SKM-1 treated with dmso at 0.1 percent for 144 hours (cell line): ENCODE results near the gene LSM14B.
"Not testable (repeated sequence)": the region's sequence is repeated elsewhere in the genome, so short reads cannot be mapped to it uniquely, and the experiment has no call there.

Source experiments
- DNase-seq: peaks from one replicate; lab custom pipeline; 2025; ENCODE audit not compliant: unreplicated experiment; lab: John Stamatoyannopoulos, UW

The LSM14B gene

DNA sequence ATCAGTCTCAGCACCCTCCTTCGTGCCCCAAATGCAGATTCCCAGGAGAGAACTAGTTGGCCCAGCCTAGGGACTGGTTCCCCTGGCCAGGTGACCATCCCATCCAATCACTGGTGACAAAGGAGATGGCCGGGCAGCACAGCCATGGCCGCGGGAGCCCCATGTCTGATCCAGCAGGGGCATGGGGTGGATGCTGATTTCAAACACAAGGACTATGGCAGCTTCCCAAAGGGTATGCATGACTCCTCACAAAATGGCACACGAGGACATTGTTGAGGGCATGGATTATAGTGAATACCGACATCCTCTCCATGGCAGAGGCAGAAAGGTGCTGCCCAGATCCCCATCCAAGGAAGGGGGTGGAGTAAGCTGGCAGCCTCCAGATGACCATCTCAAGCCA is 9.9 kb upstream of the LSM14B start:
- DNase-seq: no peak

DNA sequence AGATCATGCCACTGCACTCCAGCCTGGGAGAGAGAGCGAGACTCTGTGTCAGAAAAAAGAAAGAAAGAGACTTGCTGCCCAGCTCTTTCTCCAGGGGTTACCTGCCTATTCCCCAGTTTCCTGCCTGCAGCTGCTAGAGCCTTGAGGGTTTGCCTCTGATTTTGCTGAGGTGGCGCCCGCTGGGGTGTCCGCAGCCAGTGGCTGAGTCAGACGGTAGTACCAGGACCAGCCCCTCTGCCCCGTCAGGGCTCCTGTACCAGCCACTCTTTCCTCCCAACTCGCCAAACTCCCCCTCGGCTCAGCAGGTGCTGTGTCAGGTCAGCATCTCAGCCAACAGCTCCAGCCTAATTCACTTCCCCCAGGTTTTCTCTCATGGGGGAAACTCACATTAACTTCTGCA is 7.4 kb upstream of the LSM14B start:
- no peak for DNase-seq

DNA sequence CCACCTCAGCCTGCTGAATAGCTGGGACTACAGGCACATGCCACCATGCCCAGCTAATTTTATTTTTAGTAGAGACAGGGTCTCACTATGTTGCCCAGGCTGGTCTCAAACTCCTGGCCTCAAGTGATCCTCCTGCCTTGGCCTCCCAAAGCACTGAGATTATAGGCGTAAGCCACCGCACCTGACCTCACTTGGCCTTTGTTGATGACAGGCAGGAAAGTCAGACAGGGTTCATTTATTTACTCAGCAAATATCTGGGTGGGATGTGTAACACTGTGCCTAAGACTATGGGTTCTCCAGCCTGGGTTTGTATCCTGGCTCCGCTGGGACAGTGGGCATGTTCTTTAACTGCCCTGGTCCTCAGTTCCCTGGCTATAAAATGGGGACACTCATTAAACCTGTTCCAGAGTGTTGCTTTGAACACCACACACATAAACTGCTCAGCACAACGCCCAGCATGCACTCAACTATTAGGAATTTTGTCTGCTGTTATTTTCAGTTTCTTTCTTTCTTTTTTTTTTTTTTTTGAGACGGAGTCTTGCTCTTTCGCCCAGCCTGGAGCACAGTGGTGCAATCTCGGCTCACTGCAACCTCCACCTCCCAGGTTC is 6.4 kb upstream of the LSM14B start:
- not testable (repeated sequence) for DNase-seq

DNA sequence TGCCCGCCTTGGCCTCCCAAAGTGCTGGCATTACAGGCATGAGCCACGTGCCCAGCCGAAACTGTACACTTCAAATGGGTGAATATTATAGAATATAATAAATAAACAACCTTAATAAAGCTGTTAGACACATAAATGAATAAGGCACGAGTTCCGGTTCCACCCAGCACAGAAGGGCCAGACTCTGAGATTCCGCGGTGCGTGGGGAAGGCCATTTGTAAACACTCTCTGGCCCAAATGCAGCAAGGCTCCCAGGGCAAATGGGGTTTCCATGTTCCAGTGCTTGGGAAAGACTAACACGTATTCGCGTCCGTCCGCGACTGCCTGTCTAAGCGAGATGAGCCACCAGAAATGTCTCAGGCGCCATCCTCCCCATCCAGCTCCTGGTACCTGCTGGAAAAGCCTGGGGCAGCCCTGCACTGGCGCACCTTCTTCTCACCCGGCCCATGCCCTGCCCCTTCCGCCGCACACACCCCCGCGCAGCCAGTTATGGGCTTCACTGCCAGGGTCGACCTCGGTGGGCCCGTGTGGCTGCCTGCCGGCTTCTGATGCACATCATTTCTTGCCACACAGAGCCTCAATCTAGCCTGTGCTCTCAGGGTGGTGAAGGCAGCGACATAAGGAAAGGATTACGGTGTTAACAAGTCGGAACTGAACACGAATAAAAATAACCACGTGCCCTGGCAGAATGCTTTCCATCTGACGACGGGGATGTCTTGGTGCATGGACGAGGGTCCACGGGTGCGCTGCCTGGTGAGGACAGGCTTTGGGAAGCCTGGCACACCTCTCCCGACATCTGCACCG is 5.5 kb upstream of the LSM14B start:
- DNase-seq: no peak

DNA sequence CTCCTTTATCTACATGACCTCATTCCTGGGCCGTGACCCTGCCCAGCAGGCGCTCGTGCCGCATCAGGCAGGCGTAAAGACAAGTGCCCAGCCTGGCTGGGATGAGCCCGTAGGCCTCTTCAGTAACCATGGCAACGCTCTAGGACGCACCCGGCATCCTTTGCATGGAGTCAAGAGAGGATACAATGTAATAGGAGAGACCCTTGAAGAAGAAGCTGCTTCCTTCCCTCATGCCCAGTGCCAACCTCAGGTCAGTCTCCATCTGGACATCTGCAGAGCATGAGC is 5.0 kb upstream of the LSM14B start:
- DNase-seq: no peak

DNA sequence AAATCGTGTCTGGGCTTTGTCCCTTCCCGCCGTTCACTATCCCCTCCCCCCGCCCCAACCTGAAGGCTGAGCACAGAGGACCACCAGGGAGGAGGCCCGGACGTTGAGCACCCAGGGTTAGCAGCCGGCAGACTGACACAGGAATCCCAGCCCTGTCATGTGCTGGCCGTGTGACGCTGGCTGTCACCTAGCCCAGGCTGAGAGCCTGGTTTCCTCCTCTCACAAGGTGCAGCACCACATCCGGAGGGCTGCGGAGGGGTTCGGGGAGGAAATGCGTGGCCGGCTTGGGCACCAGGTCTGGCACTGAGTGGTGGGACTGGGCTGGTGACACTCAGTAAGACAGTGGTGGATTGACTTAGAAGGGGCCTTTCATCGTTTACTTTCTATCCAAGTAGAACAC is 4.6 kb upstream of the LSM14B start:
- no peak for DNase-seq

DNA sequence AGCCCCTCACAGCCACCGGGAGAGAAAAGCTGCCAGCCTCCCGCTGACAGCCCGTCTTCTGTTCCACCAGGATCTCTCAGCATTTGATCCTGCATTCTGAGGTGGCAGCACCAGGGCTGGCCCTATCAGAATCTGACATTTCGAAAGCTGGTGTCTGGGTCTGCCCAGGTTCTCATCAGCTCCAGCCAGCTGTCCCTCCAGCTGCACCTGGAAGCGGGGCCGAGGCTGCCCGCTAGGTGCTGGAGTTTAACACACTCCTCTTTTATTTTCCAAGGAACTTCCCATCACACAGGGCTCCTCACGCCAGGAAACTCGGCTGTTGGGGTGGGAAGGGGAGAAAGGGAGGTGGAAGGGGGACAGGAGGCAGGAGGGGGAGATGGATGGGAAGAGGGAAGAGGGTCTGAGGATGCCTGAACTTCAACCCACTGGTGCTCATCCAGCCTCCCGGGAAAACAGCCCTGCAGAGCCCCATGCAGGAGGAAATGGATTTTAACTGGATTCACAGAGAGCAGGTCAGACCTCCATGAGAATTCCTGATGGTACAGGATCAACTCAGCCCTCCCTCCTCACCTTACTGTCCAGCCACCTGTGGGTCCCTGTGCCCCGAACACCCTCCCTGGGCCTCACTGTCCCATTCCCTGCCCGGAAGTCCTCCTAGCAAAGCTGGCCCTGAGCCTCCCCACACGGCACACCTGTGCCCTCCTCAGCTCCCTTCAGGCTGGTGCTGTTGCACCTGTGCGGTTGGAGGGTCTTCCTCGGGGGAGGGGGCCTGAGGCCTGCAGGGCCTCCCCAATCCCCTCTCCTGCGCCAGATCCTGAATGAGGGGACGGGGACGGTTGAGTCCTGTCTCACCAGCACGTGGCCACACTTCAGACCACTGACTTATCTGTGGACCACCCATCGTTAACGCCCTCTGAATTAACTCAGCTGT is 3.9 kb upstream of the LSM14B start:
- no peak for DNase-seq

DNA sequence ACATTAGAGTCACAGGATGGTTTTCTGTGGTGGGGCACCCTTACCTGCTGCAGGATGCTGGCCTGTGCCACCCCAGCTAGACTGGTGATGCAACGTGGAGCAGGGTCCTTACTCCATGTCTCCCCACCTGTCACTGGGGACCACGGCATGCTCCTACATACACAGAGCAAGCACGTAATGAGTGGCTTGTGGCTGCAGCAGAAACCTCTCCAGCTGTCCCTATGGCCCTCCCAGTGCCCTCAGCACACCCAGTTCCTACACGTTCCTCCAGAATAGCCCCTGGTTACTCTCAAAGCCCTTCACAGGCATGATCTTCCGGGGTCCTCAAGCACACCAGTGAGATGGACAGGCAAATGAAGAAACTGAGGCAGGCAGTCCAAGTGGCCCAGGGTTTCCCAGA is 3.2 kb upstream of the LSM14B start:
- DNase-seq: no peak

DNA sequence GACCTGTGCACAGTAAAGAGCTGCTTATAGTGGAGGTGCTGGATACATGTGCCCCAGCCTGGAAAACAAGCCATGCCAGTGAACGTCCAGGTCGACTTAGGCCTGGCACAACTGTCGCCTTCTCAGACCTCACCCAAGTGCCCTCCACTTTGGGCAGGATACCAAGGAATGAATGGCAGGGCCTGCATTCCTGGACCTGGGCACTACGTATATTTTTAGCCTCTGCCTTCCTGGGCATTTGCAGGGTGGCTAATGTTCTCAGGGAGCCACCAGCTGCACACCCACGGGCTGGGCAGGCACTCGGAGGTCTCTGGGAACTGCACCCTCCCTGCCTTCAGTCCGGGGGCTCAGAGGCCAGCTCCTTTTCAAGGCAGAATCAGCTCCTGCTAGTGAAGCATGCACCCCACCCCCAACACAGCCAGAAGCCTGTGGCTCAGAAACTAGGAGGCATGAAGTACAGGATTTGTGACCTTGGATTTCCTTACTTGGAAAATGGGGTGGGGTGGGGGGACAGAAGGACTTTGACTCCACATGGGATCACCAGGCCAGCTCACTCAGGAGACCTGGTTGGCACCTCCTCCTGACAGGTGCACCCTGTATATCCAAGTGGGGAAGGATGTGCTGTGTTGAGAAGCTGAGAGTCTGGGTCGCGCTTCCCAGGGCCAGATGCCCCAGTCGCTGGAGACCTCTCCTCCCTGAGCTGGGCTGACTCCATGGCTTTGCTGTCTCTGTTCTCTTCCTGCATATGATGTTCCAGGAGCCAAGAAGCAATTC is 2.5 kb upstream of the LSM14B start:
- DNase-seq: no peak

DNA sequence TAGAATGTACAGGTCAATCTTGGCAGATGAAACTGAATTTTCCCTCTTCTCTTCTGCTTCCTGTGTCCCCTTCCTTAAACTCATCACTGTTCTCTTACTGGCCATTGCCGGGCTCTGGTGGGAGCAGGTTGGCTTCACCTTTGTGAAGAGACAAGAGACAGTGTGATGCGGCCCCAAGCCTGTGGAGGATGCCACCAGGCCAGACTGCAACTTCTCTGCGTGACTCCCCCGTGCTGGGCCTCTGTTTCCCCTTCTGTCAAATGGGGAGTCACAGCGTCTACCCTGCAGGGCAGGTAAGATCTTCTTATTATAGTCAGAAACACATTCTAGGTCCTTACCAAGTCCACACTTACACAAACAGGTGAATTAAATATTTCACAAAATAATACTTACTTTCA is 1.9 kb upstream of the LSM14B start:
- no peak for DNase-seq

DNA sequence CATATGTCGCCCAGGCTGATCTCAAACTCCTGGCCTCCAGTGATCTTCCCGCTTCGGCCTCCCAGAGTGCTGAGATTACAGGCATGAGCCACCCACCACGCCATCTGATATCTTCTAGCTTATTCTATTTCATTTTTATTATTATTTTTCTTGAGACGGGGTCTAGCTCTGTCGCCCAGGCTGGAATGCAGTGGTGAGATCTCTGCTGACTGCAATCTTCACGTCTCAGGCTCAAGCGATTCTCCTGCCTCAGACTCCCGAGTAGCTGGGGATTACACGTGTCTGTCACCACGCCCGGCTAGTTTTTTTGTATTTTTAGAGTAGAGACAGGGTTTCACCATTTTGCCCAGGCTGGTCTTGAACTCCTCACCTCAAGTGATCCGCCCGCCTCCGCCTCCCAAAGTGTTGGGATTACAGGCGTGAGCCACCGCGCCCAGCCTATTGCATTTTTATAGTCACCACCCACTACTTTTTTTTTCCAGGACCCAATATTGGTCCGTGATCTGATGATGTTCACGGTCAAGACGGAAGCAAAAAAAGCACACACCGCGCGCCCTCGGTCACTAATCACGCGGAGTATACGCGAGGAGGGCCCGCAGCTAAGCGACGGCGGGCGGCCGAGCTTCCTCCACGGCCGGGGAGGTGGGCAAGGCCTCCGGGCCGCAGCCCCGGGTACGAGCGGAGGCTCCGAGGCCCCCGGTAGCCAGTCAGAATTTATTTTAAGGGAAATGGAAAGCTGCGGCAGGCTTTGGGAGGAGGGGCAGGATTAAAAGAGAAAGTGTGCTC is 1.1 kb upstream of the LSM14B start:
- DNase-seq: peak; percentile 35

DNA sequence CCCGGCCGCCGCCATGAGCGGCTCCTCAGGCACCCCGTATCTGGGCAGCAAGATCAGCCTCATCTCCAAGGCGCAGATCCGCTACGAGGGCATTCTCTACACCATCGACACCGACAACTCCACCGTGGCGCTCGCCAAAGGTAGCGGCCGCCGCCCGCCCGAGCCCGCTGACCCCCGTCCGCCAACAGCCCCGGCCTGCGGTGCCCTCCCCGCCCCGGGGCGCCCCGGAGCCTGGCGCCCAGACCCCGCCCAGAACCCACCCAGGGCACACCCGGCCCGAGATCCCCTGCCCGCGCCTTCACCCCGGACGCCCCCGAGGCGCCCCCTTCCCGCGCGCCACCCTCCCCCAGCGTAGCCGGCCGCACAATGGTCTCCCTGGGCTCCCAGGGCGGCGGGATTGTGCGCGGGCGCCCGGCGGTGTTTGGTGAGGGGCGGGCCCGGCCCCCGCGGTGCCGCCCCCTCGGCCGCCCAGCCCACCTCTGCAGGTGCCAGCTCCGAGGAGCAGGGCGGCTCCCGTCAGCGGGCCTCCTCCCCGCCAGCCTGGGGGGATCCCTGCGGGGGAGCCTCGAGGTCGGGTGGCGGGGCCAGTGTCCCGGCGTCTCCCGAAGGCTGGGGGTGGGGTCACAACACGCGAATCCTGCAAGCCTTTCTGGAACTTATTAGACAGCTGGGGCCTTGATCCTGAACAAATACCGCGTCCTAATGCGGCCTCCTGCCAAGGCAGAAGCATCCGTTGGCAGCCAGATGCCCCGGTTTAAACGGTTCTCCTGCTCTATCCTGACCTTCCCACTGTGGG is 577 bp downstream of the LSM14B start:
- DNase-seq: no peak

DNA sequence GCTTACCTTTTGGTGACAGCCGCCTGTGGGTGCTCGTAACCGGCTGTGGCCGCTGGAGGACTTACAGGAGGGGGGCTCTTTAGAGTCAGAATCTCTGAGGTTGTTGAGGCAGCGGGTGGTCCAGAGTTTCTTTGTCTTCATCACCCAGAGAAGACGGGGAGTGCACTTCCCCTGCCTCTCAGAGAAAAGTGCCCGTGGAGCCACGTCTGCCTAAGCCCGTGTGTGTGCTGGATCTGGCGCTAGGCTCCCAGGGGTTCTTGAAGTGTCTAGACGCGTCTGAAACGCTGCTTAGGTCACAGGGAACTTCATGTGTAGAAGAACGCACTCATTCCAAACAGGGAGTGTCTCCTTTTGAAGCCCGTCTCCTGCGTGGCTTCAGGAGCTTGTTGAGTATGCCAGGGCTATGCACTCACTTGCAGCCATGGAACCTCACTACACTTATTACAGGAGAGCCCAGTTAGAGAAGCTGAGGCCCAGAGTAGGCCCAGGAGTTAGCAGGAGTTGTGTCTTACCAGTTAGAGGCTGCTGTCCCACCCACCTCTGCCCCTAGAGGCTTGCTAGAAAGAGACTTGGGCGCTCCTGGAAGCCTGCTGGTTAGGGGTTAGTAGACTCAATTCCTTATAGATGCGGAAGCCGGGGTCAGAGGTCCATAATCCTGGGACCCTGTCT is 1.3 kb downstream of the LSM14B start:
- no peak for DNase-seq

DNA sequence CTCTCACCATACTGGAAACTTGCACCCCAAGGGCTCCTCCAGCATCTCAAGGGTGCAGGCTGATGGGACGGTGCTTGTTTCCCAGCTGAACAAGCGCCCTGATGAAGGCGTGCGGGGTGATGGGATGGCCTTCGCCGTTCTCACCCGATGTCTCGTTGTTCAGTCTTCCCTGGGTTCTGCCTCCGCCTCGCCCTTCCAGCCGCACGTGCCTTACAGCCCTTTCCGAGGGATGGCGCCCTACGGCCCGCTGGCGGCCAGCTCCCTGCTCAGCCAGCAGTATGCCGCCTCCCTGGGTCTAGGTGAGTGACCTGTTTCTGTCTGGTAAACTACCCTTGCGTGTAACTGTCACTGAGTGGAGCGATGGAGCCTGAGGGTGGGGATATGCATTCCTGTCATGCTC is 3.9 kb downstream of the LSM14B start:
- DNase-seq: no peak

DNA sequence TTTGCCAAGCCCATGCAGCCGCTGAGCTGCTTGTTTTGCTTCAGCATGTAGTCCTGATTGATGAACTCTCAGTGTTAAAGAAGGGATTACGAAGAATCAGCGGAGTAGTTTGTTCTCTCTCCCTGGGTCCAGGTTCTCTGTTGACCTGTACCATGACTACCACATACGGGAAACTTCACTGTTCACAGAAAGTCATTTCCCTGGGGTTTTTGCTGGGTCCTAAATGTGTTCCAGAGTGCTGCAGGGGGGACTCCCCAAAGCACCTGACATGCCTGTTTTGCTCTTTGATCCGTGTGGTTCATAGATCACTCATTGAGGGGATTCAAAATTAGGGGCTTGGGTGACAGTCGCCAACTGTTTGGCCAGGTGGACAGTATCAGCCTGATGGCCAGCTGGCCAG is 5.5 kb downstream of the LSM14B start:
- DNase-seq: no peak

DNA sequence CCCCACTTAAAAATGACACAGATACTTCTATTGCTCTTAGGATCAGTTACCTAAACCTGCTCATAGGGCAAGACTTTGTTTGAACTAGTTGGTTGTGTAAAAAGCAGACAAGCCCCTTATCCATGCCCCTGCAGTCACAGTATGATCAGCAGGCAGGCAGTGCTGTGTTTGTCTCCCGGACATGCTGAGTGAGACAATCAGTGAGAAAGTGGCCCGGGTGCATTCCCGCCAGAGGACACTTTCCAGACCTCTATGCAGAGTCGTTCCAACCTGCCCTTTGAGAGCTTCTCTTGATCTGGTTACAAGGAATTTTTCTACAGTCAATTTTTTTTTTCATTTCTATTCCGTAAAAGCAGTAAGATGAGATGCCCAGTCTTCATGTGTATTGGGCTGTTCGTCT is 6.2 kb downstream of the LSM14B start:
- DNase-seq: no peak

DNA sequence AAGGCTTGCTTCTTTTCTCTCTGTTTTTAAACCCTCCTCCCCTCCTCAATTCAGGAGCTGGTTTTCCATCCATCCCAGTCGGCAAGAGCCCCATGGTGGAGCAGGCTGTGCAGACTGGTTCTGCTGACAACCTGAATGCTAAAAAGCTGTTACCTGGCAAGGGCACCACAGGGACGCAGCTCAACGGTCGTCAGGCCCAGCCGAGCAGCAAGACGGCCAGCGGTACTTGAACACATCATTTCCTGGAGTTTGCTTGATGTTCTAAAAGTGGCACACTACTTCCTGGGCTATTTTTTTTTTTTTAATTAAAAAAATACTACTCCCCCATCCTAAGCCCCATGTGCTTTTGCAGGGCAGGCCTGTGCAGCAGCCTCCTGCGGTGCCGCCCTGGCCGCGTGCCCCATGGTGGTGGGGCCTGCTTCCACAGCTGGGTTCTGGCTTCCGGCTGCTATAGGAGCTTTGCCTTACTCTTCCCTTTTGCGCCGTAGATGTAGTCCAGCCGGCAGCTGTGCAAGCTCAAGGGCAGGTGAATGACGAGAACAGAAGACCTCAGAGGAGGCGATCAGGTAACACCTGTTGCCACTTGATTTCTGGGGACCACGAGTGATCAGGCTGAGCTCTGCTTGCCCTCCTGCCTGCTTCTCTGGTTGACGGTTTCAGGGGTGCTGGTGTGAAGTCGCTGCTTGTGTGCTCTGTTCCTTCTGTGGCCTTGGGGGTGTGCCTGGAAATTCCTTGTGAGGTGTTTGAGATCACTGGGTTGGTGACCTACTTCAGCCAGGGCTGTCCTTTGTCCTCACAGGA is 7.7 kb downstream of the LSM14B start:
- DNase-seq: no peak

DNA sequence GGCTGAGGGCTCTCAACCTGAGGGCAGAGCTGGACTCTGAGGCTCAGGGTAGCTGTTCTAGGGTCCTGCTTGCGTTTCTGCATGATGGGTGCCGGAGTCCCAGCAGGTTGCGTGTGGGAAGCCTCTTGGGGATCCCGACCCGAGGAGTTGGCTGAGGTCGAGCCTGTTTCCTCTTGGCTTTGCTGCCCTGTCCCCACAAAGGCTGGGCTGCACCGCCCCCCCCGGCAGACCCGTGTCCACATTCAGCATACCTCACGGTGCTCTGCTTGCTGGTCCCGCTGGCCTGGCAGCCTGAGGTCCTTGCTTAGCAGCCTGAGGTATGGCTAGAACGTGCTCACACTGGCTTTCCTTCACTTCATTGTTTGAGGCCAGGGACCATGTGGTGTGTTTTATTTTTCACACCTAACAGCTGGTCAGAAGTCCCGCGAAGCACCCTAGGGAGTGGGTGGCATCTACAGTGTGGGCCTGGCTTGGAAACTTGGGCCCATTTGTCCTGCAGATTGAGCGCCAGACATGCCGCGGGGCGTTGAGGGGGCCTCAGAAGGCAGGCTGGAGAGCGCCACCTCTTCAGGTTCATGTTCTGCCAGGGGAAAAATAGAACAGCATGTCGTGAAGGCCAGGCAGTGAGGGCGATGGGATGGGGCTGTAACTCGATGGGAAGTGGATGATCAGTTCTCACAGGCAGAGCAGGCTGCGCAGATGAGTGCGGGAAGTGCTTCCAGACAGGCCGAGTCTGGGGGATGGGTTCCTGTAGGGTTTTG is 9.5 kb downstream of the LSM14B start:
- no peak for DNase-seq
